GM19438 (cell line): Measurements from ENCODE around the gene XCR1.

Source experiments
- ATAC-seq: cut with Tn5 transposase; IDR thresholded peaks from one replicate; pipeline ENCODE4 v1.9.1; 2021; ENCODE audit warnings: low read depth; ENCODE audit not compliant: unreplicated experiment

XCR1 gene

DNA sequence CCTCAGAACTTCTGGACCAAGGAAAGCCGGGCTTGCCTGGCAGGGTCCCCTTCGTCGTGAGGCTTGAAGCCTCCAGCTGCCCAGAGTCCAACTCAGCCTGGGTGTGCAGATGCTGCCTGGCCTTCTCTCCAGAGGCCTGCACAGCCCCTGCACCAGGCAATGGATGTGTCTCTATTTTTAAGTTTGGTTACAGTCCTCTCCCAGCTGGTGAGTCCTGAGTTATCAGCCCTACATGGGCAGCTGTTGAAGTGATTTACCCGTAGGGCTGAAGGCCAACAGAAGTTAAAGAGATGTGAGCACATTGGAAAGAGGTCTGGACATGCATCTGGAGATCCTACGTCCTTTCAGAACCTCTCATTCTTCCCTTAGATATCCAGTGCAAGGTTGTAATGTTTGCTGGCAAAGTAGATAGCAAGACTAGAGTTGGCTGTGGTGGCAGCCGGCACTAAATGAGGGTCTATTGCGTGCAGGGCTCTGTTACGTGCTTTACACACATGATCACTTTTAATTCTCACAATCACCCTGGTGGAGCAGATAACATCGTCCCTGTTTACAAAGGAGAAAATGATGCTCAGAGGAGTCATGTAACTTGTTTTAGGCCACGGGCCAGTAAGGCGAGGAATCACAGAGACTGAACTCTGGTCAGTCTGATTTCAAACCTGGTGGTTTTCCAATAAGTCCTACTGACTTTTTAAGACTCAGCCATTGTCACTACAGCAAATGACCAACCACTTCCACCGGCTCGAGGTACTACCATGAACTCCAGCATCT lies 41.6 kb downstream of the XCR1 start:
- ATAC-seq: no peak

- no peak for ATAC-seq
Measured at GRCh38 chr3:45984331-45985312, 42.7 kb downstream of the XCR1 start.

DNA sequence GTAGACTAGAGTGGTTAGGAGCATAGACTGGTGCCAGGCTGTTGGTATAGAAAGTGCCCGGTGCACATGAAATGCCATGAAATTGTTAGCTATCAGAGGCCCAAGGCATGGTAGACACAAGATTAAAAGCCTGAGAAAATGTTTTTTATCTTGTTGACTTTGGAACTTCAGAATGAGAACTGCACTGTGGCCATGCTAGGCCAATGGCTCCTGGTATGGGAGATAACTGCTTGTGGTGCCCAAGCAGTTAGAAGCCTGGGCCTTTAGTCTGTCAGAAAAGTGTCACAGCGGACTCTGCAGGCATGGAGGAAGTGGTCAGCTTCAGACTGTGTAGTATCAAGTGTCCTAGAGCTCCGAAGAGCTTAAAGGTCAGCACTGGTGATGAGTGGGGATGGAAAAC lies 43.5 kb downstream of the XCR1 start:
- ATAC-seq: no peak

GRCh38 chr3:45981346-45982074 lies 45.8 kb downstream of the XCR1 start:
- ATAC-seq: no peak

DNA sequence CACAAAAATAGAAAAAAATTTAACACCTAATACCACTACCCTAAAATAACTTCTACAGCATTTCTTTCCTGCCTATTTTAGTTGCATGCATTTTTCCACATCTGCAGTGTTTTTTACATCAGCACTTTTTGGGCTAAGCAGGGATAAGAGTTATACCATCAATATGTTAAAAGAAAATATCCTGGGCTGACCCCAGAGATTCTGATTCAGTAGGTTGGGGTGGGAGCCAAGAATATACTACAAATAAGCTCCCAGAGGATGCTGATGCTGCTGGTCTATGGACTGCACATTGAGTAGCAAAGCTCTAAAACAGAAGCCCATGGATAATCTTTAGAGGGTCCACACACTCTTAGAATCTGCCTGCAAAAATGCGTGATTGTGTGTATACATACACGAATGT lies 46.5 kb downstream of the XCR1 start:
- ATAC-seq: no peak

- no peak for ATAC-seq
Measured at GRCh38 chr3:45980229-45980813, 47.0 kb downstream of the XCR1 start.

GRCh38 chr3:45979378-45979777 lies 47.9 kb downstream of the XCR1 start:
- no peak for ATAC-seq

DNA sequence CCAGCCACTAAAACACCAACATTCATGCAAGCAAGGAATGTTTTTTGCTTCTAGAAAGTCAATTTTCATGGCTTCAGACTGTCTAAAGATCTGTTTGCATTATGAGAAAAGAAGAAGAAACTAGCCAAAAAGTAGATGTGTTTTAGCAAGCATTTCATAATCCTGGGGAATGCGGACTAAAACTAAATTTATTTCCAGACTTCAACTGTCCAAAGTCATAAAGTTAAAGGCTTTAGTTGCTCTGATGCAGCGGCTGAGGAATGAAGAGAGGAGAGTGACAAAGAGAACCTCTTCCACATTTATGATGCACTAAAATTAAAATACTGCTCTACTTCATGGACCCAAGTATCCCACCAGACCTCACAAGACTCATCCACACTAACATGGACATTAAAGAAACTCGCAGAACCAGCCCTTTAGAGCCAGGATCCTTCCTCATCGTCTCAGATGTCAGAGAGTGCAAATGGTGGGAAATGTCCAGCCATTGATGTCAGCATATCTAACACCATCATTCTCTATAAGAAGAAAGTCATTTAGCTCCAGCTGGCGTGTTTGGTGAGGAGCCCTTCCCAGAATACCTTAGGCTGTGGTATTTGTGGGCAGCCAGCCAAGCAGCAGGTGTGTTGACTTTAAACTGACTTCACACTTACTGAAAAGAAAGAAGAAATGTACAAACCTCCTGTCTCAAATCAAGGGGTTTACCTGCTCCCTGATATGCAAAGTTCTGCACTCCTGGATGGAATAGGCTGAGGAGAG lies 49.1 kb downstream of the XCR1 start:
- ATAC-seq: no peak

GRCh38 chr3:45976191-45977091 lies 50.8 kb downstream of the XCR1 start:
- no peak for ATAC-seq

- no peak for ATAC-seq
Measured at GRCh38 chr3:45975686-45976085, 51.6 kb downstream of the XCR1 start.

DNA sequence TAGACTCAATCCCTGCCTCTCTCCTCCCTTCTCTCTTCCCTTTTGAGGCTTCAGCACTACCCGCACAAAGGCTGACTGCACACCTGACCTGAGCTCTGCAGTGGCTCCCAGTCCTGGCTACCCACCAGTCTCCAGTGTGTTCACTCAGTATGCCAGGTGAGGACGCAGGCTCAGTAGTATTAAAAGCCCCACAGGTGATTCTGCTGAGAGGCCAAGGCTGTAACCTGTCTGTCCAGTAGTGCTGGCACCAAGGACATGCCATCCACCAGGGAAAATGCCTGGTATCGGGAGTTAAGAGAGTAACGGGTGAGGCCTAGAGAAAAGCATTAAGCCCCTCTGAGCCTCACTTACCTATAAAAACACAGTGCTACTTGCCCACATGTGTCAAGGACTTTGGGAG lies 52.6 kb downstream of the XCR1 start:
- no peak for ATAC-seq

DNA sequence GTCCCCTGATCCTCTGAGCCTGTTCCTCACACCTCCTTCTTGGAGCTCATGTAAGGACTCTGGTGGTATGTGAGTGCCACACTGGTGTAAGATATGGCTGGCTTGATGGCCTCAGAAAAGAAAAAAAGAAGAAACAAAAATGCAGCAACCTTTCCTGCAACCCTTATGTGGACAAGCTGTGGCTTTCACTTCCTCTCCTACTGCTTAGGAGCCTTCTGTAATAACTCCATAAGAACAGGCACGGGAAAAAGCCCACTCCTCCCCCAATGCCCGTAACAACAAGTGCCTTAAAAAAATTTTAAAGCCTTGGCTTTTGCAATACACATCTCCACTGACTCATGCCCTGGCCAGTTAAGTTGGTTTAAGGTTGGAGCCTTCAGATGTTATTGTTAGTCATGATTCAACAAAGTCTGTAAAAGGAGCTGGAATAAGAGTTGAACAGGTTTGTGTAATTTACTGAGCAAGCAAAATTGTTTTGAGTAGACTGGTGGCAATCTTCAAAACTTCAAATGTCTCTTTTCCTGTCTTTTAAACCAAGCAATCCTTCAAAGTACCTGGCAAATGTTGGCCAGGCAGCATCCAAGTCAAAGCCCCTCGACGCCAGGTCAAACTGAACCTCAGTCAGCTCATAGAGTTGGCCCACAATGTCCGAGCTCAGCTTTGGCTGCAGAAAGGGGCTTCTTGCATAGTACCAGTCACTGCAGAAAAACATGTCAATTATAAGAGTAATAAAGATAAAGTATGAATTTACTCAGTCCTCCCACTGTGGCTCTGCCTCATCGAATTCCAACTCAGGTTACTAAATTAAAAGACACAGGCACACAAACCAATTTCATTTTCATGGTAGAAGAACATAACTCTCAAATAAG lies 54.5 kb downstream of the XCR1 start:
- peak; percentile 77 for ATAC-seq

- ATAC-seq: no peak
Measured at GRCh38 chr3:45969953-45970352, 57.3 kb downstream of the XCR1 start.

GRCh38 chr3:45969116-45969515 lies 58.2 kb downstream of the XCR1 start:
- ATAC-seq: no peak

GRCh38 chr3:45968706-45969105 lies 58.6 kb downstream of the XCR1 start:
- no peak for ATAC-seq

DNA sequence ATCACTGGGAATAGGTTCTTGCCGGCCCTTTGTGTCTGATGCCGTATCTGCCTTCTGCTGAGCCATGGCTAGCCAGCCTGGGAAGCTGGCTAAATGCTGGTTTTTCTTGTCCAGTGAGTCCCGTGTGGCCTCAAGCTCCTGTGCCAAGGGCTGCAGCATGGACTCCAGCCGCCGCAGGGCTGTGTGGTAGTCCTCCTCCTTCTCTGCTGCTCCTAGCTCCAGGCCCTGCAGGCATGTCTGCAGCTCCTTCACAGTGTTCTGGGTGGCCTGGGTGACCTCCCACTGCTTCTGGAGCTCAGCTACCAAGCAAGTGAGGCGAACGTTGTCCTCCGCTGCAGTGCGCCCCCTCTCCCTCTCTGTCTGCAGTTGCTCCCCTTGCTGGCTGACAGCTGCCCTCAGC lies 59.1 kb downstream of the XCR1 start:
- no peak for ATAC-seq

- ATAC-seq: no peak
Measured at GRCh38 chr3:45967724-45968123, 59.6 kb downstream of the XCR1 start.
